HPDE6-E6E7 (cell line): ENCODE data around the gene GAST.
"Not testable (repeated sequence)": the region's sequence is repeated elsewhere in the genome, so short reads cannot be mapped to it uniquely, and the experiment has no call there.

Experiments
- DNase-seq: peaks from one replicate; pipeline ENCODE4 v3.0.0; 2011; ENCODE audit warnings: missing footprints; ENCODE audit errors: extremely low spot score

The GAST gene

DNA sequence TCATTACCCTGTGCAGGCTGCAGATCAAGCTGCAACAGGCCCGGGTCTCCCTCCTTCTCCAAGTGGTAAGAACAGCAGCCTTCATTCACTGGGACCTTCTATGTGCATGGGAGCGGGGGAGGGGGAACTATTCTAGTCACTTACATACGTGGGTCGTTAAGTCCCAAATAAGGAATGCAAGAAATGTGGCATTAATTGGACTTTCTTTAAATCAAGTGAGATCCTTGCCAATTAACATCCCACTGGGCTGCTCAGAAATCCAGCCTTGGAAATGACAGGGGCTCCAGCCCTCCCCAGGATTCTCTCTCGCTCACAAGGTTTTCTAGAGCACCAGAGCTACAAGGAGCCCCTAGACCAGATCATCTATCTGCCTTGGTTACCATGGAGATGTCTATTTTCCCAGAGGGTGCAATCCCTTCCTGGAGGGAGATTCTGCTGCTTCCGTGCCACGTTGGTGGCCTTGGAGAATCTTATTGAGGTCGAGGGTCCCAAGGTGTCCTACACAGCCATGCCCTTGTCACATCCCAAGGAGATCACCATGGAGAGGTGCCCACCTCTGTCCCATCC, 28.6 kb upstream of the GAST start:
- DNase-seq, result no peak

- no peak for DNase-seq
Observed at GRCh38 chr17:41684035-41684434, 28.1 kb upstream of the GAST start.

- DNase-seq, result not testable (repeated sequence)
Observed at GRCh38 chr17:41685753-41686152, 26.4 kb upstream of the GAST start.

DNA sequence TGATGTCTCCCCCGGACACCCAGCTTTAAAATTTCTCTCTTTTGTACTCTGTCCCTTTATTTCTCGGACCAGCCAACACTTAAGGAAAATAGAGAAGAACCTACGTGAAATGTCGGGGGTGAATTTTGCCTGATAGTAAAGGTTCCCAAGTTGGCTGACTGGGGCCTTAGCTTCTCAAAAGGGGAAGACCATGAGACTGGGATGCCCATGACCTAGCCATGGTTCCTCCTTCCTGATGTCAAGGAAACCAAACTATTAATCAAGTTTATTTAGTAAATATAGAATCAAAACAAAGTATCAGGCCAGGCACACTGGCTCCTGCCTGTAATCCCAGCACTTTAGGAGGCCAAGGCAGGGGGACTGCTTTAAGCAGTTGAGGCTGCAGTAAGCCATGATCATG, 25.9 kb upstream of the GAST start:
- DNase-seq, result no peak

GRCh38 chr17:41687828-41688640, 24.1 kb upstream of the GAST start:
- no peak for DNase-seq

DNA sequence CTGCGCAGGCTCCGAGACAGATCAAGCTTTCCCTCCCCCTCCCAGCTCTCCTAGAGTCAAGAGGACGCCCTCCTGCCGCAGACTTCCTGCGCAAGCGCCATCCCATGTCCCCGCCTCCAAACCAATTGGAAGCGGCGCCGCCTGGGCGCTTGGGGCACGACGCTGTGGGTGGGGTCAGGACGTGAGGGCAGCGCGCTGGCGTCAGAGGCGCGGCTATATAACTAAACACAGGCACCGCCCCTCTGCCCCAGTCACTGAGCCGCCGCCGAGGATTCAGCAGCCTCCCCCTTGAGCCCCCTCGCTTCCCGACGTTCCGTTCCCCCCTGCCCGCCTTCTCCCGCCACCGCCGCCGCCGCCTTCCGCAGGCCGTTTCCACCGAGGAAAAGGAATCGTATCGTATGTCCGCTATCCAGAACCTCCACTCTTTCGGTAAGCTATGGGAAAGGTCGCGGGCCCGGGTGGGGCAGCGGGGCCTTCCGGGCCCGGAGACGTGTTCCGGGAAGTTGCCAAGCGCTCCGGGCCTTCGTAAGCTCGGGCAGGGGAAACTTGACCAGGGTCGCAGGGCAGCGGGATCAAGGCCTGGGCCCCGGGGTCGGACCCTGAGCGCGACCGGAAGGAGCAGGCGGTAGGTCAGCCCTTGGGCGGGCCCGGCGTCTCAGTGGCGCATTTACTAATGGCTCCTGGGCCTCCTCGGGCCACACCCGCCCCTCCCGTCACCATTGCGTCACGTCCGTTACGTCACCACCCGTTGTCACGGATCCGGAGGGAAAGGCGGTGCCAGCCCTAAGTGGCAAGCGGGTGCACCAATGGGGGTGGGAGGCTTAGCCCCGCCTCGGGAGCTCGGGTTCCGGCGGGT, 23.3 kb upstream of the GAST start, which contains the start of gene EIF1:
Gene EIF1, plus strand, starts transcription at position 245 of the 856 bp plus-strand sequence. Its CDS starts 154 bp downstream, at position 399.
- DNase-seq, result peak; percentile 93

DNA sequence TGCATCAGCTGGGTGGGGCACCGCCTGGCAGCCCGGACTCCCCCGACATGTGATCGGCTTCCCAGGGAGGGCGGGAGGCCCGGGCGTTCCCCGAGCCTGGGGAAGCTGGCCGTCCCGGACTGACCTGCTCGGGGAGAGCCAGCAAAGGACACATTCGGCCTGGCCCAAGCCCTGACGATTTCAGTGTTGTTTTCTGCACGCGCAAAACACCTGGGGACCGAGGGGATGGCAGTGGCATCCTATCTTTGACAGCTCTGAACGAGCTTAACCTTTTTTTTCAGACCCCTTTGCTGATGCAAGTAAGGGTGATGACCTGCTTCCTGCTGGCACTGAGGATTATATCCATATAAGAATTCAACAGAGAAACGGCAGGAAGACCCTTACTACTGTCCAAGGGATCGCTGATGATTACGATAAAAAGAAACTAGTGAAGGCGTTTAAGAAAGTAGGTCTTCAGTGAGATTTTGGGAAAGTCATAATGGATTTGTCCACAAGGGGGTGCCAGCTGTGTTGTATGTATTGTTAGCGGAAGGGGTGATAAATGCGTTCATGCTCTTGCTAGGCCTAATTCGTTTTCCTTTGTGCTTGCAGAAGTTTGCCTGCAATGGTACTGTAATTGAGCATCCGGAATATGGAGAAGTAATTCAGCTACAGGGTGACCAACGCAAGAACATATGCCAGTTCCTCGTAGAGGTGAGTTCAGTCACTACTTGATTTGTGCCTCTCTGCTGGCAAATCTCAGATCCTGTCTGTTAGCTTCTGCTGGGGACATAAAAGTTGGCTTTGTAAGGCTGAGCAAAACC, 22.4 kb upstream of the GAST start:
- no peak for DNase-seq

DNA sequence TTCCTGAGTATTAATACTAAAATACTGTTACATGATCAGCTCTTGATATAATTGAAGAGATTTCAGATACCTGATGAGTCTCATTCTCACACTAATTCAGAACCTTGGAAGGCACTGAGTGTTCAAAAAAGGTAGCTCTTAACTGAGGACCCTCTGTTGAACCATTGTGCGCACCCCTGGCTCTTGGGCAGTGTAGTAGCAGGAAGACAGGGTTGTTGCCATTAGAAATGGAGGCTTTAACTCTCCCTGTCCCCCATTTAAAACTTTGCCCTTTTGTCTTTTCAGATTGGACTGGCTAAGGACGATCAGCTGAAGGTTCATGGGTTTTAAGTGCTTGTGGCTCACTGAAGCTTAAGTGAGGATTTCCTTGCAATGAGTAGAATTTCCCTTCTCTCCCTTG, 21.6 kb upstream of the GAST start:
- DNase-seq, result no peak

DNA sequence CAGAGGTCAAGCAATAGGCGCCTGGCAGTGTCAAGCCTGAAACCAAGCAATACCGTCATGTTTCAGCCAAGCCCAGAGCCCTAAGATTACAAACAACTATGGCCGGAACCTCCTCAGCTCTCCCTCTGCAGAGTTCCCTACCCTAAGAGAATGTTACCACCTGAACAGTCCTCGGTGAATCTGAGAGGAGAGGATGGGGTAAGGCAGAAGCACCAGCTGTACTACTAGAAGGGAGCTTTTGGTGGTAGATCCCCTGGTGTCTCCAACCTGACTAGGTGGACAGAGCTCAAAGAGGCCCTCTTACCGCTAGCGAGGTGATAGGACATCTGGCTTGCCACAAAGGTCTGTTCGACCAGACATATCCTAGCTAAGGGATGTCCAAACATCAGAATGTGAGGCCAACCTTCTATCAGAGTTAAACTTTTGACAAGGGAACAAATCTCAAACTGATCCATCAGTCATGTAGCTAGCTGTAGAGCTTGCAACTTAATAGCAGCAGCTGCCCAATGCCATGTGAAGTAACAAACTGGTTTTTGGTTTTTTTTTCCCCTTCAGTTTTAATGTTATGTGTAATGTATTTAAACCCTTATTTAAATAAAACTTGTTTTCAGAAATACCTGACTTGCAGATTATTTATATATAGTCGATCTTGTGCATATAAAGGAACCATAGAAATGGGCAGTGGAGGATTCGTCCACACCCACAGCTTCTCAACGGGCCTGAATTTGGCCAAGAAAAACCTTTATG, 20.9 kb upstream of the GAST start:
- DNase-seq, result no peak

- no peak for DNase-seq
Observed at GRCh38 chr17:41692722-41693521, 19.2 kb upstream of the GAST start.

DNA sequence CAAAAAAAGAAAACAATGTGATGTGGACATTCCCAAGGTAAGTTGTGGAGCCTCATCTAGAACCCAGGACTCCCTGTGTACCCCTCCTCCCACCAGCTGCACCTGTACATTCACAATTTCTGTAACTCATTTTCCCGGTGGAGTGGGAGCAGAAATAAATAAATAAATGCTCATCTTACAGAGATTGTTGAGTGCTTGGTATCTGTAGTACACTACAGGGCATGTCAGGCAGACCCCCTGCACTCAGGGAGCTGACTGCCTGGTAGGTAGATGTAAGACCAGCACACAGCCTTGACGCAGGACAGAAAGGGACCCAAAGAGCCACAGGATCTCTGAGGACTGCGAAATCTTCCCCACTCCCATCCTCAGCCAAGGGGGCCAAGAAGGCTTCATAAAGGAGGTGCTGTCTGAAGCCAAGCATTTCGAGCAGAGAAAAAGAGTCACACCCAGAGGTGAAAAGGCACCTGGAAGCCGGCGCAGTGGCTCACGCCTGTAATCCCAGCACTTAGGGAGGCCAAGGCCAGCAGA, 16.9 kb upstream of the GAST start:
- DNase-seq, result no peak

GRCh38 chr17:41695954-41696757, 16.0 kb upstream of the GAST start:
- no peak for DNase-seq

DNA sequence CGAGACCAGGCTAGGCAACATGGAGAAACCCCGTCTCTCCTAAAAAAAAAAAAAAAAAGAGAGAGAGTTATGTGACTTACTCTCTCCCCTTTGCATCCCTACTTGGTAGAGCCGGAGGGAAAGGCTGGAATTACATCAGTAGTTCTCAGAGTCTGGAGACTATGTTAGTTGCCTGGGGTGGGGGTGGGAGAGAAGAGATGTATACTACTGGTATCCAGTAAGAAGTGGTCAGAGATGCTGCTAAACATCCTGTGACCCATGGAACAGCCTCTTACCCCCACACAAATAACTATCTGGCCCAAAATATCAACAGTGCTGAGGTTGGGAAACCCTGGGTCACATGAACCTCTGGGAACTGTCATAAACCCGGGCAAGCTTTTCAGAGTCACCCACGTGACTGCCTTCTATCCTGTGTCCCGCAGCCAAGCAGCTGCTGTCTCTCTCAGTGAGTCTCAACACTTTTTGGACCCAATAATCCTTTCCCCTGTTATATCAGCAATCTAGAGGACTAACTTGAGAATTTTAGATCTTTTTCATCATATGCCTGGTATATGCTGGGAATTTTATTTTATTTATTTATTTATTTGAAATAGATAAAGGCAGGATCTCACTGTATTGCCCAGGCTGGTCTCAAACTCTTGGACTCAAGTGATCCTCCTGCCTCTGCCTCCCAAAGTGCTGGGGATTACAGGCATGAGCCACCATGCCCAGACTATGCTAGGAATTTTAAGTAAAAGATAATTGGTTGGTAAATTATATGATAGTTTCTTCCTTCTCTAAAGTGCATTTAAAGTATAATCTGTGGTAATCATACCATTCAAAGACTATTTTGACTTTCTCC, 14.8 kb upstream of the GAST start:
- DNase-seq, result no peak

DNA sequence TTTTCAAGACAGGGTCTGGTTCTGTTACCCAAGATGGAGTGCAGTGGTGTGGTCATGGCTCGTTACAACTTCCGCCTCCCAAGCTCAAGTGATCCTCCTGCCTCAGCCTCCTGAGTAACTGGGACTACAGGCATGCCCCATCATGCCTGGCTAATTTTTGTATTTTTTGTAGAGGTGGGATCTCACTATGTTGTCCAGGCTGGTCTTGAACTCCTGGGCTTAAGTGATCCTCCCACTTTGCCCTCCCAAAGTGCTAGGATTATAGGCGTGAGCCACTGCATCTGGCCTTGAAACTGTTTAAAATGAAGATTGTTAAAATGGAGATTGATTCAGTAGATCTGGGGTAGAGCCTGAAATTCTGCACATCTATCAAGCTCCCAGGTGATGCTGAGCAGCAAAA, 11.3 kb upstream of the GAST start:
- DNase-seq, result not testable (repeated sequence)

DNA sequence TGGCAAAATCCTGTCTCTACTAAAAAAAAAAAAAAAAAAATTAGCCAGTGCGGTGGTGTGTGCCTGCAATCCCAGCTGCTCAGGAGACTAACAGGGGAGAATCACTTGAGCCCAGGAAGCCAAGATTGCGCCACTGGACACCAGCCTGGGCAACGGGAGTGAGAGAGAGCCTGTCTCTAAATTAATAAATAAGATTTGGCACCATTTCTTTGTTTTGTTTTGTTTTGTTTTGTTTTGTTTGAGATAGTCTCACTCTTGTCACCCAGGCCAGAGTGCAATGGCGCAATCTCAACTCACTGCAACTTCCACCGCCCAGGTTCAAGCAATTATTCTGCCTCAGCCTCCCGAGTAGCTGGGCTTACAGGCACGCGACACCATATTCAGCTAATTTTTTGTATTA, 9.4 kb upstream of the GAST start:
- DNase-seq, result no peak

DNA sequence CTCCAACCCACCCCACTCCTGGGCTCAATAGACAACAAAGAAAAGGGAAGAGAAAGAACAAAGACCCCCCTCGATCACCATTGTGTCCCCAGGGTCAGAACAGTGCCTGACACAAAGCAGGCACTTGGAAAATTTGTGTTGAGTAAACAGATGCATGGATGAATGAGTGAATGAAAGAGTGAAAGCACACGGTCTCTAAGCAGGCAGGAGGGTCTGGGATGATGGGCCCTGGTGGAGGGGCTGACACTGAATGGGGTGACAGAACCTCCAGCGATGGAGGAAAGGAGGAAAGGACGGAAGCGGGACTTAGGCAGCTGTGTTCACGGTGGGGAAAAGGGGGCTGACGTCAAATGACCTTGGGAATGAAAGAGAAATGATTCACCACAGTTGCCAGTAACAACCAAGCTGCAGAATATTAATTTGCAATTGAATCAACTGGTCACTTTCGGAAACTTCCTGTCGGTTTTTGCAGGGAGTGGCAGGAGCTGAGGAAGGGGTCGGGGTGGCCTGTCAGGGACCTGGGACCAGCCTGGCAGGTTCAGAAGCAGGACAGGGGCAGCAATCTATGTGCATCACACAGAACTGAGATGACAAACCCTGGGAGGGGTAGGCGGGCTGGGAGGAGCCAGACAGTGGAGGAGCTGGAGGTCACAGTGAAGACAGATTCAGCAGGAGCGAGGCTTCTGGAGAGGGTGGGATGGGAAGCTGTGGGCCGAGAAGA, 6.7 kb upstream of the GAST start:
- DNase-seq, result no peak
